HepG2 (cell line): ENCODE results near the gene BID. TPM values are rescaled to one million over a fixed set of nuclear protein-coding genes. Genes with fewer than 3 reads are reported as not detected.

Source experiments
- ATAC-seq: fragments of 200-7000 bp; cut with Tn5 transposase; 3 replicates; pipeline ENCODE4 v1.9.1; 2020; ENCODE audit warnings: mild to moderate bottlenecking, moderate library complexity
- BruUV-seq: library from RNA; stranded (reverse); fragments of 400-500 nt; replicated peaks from 2 replicates; lab custom pipeline; 2021; lab: Mats Ljungman, UMichigan
- CTCF ChIA-PET: fragments of 300-600 bp; formaldehyde crosslinking; extraction: SDS; loops from one replicate; lab custom pipeline; 2021; ENCODE audit warnings: low total read pairs, inconsistent platforms, low intra/inter-chr PET ratio; lab: Yijun Ruan, JAX
- POLR2A ChIA-PET: fragments of 350-600 bp; sonication (Branson Sonifier 250); formaldehyde crosslinking; loops from one replicate; lab custom pipeline; 2020; ENCODE audit warnings: antibody characterized with exemption, inconsistent platforms; lab: Yijun Ruan, JAX
- DNase-seq: peaks from one replicate; pipeline ENCODE4 v3.0.0-alpha.2; 2015; ENCODE audit warnings: low spot score
- FAIRE-seq: peaks from 3 replicates; lab custom pipeline; 2011; peaks lifted over from hg19 to GRCh38; lab: Jason Lieb, UNC
- H2AFZ ChIP-seq: one replicate; pipeline ENCODE4 v1.6.1; 2011; ENCODE audit warnings: low read length, inconsistent platforms
- H3K27ac ChIP-seq: fragments of 300-600 bp; 3 replicates; pipeline ENCODE4 v1.8.0; 2011; ENCODE audit warnings: mixed run types, mild to moderate bottlenecking, mixed read lengths, low read length, inconsistent platforms; ENCODE audit not compliant: insufficient read depth; ENCODE audit errors: extremely low read length
- H3K27me3 ChIP-seq, 2 experiments: fragments of 200-600 bp in 1 of 2; 2 replicates in 1 of 2; 3 replicates in 1 of 2; pipeline versions ENCODE4 v1.6.0 to v1.8.0; 2011; ENCODE audit warnings: low read length in 2 of 2, mild to moderate bottlenecking in 2 of 2, moderate library complexity in 2 of 2, inconsistent platforms in 1 of 2; ENCODE audit not compliant: insufficient read depth in 2 of 2, control insufficient read depth in 1 of 2
- H3K36me3 ChIP-seq, 2 experiments: fragments of 200-600 bp in 1 of 2; replicated peaks in 1 of 2; 2 replicates in 1 of 2; 3 replicates in 1 of 2; pipeline versions ENCODE4 v1.5.1 to v1.8.0; 2011; ENCODE audit warnings: low read length in 2 of 2, inconsistent platforms in 1 of 2; ENCODE audit not compliant: insufficient read depth in 2 of 2, control insufficient read depth in 1 of 2
- H3K4me1 ChIP-seq: 2 replicates; pipeline ENCODE4 v1.5.1; 2012; ENCODE audit warnings: low read length, inconsistent platforms; ENCODE audit not compliant: insufficient read depth
- H3K4me2 ChIP-seq: 2 replicates; pipeline ENCODE4 v1.6.0; 2011; ENCODE audit warnings: low read depth, low read length, inconsistent platforms
- H3K4me3 ChIP-seq, 3 experiments: fragments of 200-600 bp in 1 of 3; sonication (generic), shearing (Covaris generic) in 1 of 3; replicated peaks in 1 of 3; 2 replicates each; pipeline ENCODE4 v1.5.1; 2011 to 2016; ENCODE audit warnings: low read length in 3 of 3, inconsistent platforms in 2 of 3, low read depth in 2 of 3, mild to moderate bottlenecking in 2 of 3, control low read depth in 1 of 3, mixed read lengths in 1 of 3; ENCODE audit not compliant: insufficient read depth in 1 of 3
- H3K79me2 ChIP-seq: one replicate; pipeline ENCODE4 v1.6.1; 2011; ENCODE audit warnings: low read length, inconsistent platforms; ENCODE audit not compliant: insufficient read depth
- H3K9ac ChIP-seq: 2 replicates; pipeline ENCODE4 v1.6.0; 2011; ENCODE audit warnings: mild to moderate bottlenecking, low read depth, low read length, inconsistent platforms; ENCODE audit not compliant: insufficient read depth
- H3K9me3 ChIP-seq: 2 replicates; pipeline ENCODE4 v1.5.1; 2012; ENCODE audit warnings: mild to moderate bottlenecking, low read length
- H4K20me1 ChIP-seq: 2 replicates; pipeline ENCODE4 v1.6.0; 2011; ENCODE audit warnings: inconsistent platforms, mild to moderate bottlenecking, low read length, moderate library complexity; ENCODE audit not compliant: insufficient read depth
- KDM2A ChIP-seq: sonication (generic); formaldehyde crosslinking; IDR thresholded peaks from 2 replicates; pipeline ENCODE4 v1.4.0; 2020; ENCODE audit warnings: low read depth, missing genetic modification reagents, borderline replicate concordance
- WGBS: methylation state at CpG from one replicate; pipeline ENCODE4 v1.1.6; 2017; ENCODE audit warnings: low lambda C conversion rate; 5-methylcytosine and 5-hydroxymethylcytosine counted together
- in situ Hi-C: cut with HindIII; loops from 2 replicates; pipeline ENCODE4 v1.10.0; 2017; ENCODE audit warnings: low pct_unique_long_range_greater_than_20kb; ENCODE audit not compliant: extremely low pct_ligation_motif_present
- intact Hi-C: fragments of 100-400 bp; cut with micrococcal nuclease; formaldehyde crosslinking; loops from one replicate; pipeline ENCODE4 v1.10.0; 2022; ENCODE audit not compliant: unreplicated experiment
- polyA plus RNA-seq, 8 experiments: library from polyadenylated mRNA; depleted of rRNA in 3 of 8; stranded (reverse) in 7 of 8; unstranded in 1 of 8; fragments of >200 nt; fragmentation: Illumina TruSeq in 4 of 8; extraction: Trizol in 4 of 8; gene quantifications; 2 replicates each; pipeline versions ENCODE4 v1.2.1 to v1.2.3, GENCODE V29; 2011 to 2016; ENCODE audit warnings: low read depth in 4 of 8, missing spikeins in 1 of 8, mixed read lengths in 1 of 8; ENCODE audit not compliant: insufficient read depth in 1 of 8
- total RNA-seq, 5 experiments: library from RNA; depleted of rRNA; stranded (reverse); fragments of >200 nt; fragmentation: Illumina TruSeq; extraction: Trizol; gene quantifications; 2 replicates each; pipeline ENCODE4 v1.2.3, GENCODE V29; 2016; ENCODE audit warnings: low read depth in 1 of 5
- TF ChIP-seq, protein P1 (sequence below): sonication (generic); formaldehyde crosslinking; IDR thresholded peaks from 2 replicates; pipeline ENCODE4 v1.5.0; 2020; ENCODE audit warnings: mild to moderate bottlenecking, missing genetic modification reagents, borderline replicate concordance

Gene BID
- total and polyA plus RNA-seq, 2 of the 13 experiments (the other 11 are each of a cell fraction or from before 2014, with no cell fraction given) = 35.3 to 51.7 TPM

- H3K4me3 ChIP-seq = no peak overlapping the region
- no peaks in the 10 kb centered on the region for H3K79me2 ChIP-seq
- in situ Hi-C loops = loop anchor here (5.0 kb wide), 1 partner anchor 40 kb away; no protein-coding TSS in a partner anchor
- H2AFZ ChIP-seq = no peak overlapping the region
- H3K4me1 ChIP-seq = no peaks in the 10 kb centered on the region
- no peak overlapping the region for H3K9ac ChIP-seq
- no peak overlapping the region for H3K4me2 ChIP-seq
- no peaks in the 10 kb centered on the region for H3K9me3 ChIP-seq
- no peaks in the 10 kb centered on the region for H3K27me3 ChIP-seq
- POLR2A ChIA-PET = interaction anchor here (1.0 to 1.2 kb wide), 3 partner anchors 32 to 44 kb away, joined by 3 to 7 read pairs (median 3); partner anchors contain the start of gene BID
- WGBS = 71% methylated on average over 15 of the region's 18 CpGs
- 0 out of 2 replicates have a peak, but pooled peaks have one; percentile 1 for TF ChIP-seq KDM2A (CRISPR knock-in tag)
- TF ChIP-seq, protein P1, sequence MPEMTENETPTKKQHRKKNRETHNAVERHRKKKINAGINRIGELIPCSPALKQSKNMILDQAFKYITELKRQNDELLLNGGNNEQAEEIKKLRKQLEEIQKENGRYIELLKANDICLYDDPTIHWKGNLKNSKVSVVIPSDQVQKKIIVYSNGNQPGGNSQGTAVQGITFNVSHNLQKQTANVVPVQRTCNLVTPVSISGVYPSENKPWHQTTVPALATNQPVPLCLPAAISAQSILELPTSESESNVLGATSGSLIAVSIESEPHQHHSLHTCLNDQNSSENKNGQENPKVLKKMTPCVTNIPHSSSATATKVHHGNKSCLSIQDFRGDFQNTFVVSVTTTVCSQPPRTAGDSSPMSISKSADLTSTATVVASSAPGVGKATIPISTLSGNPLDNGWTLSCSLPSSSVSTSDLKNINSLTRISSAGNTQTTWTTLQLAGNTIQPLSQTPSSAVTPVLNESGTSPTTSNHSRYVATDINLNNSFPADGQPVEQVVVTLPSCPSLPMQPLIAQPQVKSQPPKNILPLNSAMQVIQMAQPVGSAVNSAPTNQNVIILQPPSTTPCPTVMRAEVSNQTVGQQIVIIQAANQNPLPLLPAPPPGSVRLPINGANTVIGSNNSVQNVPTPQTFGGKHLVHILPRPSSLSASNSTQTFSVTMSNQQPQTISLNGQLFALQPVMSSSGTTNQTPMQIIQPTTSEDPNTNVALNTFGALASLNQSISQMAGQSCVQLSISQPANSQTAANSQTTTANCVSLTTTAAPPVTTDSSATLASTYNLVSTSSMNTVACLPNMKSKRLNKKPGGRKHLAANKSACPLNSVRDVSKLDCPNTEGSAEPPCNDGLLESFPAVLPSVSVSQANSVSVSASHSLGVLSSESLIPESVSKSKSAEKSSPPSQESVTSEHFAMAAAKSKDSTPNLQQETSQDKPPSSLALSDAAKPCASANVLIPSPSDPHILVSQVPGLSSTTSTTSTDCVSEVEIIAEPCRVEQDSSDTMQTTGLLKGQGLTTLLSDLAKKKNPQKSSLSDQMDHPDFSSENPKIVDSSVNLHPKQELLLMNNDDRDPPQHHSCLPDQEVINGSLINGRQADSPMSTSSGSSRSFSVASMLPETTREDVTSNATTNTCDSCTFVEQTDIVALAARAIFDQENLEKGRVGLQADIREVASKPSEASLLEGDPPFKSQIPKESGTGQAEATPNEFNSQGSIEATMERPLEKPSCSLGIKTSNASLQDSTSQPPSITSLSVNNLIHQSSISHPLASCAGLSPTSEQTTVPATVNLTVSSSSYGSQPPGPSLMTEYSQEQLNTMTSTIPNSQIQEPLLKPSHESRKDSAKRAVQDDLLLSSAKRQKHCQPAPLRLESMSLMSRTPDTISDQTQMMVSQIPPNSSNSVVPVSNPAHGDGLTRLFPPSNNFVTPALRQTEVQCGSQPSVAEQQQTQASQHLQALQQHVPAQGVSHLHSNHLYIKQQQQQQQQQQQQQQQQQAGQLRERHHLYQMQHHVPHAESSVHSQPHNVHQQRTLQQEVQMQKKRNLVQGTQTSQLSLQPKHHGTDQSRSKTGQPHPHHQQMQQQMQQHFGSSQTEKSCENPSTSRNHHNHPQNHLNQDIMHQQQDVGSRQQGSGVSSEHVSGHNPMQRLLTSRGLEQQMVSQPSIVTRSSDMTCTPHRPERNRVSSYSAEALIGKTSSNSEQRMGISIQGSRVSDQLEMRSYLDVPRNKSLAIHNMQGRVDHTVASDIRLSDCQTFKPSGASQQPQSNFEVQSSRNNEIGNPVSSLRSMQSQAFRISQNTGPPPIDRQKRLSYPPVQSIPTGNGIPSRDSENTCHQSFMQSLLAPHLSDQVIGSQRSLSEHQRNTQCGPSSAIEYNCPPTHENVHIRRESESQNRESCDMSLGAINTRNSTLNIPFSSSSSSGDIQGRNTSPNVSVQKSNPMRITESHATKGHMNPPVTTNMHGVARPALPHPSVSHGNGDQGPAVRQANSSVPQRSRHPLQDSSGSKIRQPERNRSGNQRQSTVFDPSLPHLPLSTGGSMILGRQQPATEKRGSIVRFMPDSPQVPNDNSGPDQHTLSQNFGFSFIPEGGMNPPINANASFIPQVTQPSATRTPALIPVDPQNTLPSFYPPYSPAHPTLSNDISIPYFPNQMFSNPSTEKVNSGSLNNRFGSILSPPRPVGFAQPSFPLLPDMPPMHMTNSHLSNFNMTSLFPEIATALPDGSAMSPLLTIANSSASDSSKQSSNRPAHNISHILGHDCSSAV (CRISPR knock-in tag) = no peak
- TF ChIP-seq, all 625 proteins: peak for 1
- no TSS peak for BruUV-seq
- H4K20me1 ChIP-seq = no peaks in the 10 kb centered on the region
- FAIRE-seq (no peak), DNase-seq (no peak), ATAC-seq (peak; percentile 40)
- intact Hi-C loops = loop anchor here (1.0 to 5.0 kb wide), 3 partner anchors 44 to 335 kb away; partner anchors contain the start of gene PEX26
- H3K27ac ChIP-seq = no peak overlapping the region
- peaks cover 10 to 20% of the 10 kb centered on the region in 2 experiments; a peak in 4 of 5 replicates for H3K36me3 ChIP-seq
- CTCF ChIA-PET = interaction anchor here (3.1 kb wide), 1 partner anchor 44 kb away, joined by 24 read pairs; no protein-coding TSS in a partner anchor
Measured at GRCh38 chr22:17741866-17742526, 32.3 kb downstream of the BID start.
